Measurements from ENCODE around the gene OLA1.

The OLA1 gene

GRCh38 chr2:174025271-174026121, 222.8 kb downstream of the OLA1 start:
- TF ChIP-seq CTCF (IDR thresholded peaks at IDR 0.05; ENCODE audit: borderline replicate concordance, insufficient read depth, low read depth, low read length): no peak
- no peak overlapping the region for H3K4me3 ChIP-seq (ENCODE audit: low read depth, low read length)

GRCh38 chr2:174024524-174025270, 223.6 kb downstream of the OLA1 start:
- no peak overlapping the region for H3K4me3 ChIP-seq (ENCODE audit: low read depth, low read length)
- no peak for TF ChIP-seq CTCF (IDR thresholded peaks at IDR 0.05; ENCODE audit: borderline replicate concordance, insufficient read depth, low read depth, low read length)

GRCh38 chr2:174023591-174024523, 224.5 kb downstream of the OLA1 start:
- no peak for TF ChIP-seq CTCF (IDR thresholded peaks at IDR 0.05; ENCODE audit: borderline replicate concordance, insufficient read depth, low read depth, low read length)

More at GRCh38 chr2:174023591-174024523, 224.5 kb downstream of the OLA1 start:
- H3K4me3 ChIP-seq (ENCODE audit: low read depth, low read length): no peak overlapping the region
